ENCODE measurements around the gene PAK2. TPM values are rescaled to one million over a fixed set of nuclear protein-coding genes. Genes with fewer than 3 reads are reported as not detected.

The PAK2 gene
- total RNA-seq, 1 experiment from 2014 or later, result 70.4 TPM

DNA sequence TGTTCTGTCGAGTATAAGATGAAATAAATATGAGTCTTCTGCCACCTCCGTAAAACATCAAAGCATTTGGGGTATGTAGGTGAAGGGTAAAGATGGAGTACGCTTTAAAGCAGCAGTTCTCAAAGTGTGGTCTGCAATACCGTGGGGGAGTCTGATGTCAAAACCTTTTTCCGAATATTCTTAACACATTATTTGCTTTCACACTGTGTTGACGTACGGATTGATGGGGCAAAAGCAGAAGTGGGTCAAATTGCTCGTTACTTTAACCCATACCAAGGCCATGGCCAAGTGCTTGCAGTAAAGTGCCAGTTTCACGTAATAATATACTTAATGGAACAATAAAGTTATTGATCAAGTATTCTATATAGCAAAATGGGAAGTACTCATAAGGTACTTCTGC lies 36.3 kb downstream of the PAK2 start:
- intact Hi-C loops (cut with micrococcal nuclease; ENCODE audit: unreplicated experiment), result no loop called here
- Mint-ChIP-seq H3K4me1 (ENCODE audit: low read depth, unreplicated experiment) (peaks cover 10% of the 10 kb centered on the region), H3K4me3 (ENCODE audit: low read depth, unreplicated experiment) (no peak overlapping the region), H3K27ac (ENCODE audit: unreplicated experiment) (no peak overlapping the region), H3K9me3 (ENCODE audit: low read depth, unreplicated experiment) (peaks cover 3% of the 10 kb centered on the region), H3K36me3 (ENCODE audit: insufficient read depth, unreplicated experiment) (no peaks in the 10 kb centered on the region), H3K27me3 (ENCODE audit: unreplicated experiment) (no peaks in the 10 kb centered on the region)
- no TSS peak for BruUV-seq (replicated peaks)
- TF ChIP-seq, protein P1, sequence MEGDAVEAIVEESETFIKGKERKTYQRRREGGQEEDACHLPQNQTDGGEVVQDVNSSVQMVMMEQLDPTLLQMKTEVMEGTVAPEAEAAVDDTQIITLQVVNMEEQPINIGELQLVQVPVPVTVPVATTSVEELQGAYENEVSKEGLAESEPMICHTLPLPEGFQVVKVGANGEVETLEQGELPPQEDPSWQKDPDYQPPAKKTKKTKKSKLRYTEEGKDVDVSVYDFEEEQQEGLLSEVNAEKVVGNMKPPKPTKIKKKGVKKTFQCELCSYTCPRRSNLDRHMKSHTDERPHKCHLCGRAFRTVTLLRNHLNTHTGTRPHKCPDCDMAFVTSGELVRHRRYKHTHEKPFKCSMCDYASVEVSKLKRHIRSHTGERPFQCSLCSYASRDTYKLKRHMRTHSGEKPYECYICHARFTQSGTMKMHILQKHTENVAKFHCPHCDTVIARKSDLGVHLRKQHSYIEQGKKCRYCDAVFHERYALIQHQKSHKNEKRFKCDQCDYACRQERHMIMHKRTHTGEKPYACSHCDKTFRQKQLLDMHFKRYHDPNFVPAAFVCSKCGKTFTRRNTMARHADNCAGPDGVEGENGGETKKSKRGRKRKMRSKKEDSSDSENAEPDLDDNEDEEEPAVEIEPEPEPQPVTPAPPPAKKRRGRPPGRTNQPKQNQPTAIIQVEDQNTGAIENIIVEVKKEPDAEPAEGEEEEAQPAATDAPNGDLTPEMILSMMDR (IDR thresholded peaks at IDR 0.05; ENCODE audit: unreplicated experiment), result no peak
- CTCF ChIA-PET, result no interaction called here
- DNase-seq, result no peak

DNA sequence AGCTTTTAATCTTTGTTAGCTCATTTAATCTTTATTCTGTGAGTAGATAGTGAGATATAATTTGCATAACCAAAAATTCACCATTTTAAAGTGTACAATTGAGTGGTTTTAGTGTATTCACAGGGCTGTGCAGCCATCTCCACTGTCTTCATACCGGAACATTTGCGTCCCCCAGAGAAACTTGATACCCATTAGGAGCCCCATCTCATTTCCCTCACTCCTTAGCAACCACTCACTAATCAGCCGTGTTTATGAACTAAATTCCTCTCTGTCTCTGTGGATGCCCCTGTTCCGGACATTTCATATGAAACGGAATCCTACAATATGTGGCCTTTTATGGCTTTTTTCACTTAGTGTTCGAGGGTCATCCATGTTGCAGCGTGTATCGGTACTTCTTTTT lies 38.2 kb downstream of the PAK2 start:
- CTCF ChIA-PET, result interaction anchor here (0.6 kb wide), 1 partner anchor 15 kb away, joined by 3 read pairs; no protein-coding TSS in a partner anchor
- Mint-ChIP-seq H3K27me3 (ENCODE audit: unreplicated experiment) (no peaks in the 10 kb centered on the region), H3K4me1 (ENCODE audit: low read depth, unreplicated experiment) (peaks cover 10% of the 10 kb centered on the region), H3K27ac (ENCODE audit: unreplicated experiment) (no peak overlapping the region), H3K36me3 (ENCODE audit: insufficient read depth, unreplicated experiment) (no peaks in the 10 kb centered on the region), H3K9me3 (ENCODE audit: low read depth, unreplicated experiment) (peaks cover 3% of the 10 kb centered on the region), H3K4me3 (ENCODE audit: low read depth, unreplicated experiment) (no peak overlapping the region)
- intact Hi-C loops (cut with micrococcal nuclease; ENCODE audit: unreplicated experiment), result no loop called here
- no TSS peak for BruUV-seq (replicated peaks)
- TF ChIP-seq, protein P1 (IDR thresholded peaks at IDR 0.05; ENCODE audit: unreplicated experiment), result no peak
- DNase-seq, result no peak

DNA sequence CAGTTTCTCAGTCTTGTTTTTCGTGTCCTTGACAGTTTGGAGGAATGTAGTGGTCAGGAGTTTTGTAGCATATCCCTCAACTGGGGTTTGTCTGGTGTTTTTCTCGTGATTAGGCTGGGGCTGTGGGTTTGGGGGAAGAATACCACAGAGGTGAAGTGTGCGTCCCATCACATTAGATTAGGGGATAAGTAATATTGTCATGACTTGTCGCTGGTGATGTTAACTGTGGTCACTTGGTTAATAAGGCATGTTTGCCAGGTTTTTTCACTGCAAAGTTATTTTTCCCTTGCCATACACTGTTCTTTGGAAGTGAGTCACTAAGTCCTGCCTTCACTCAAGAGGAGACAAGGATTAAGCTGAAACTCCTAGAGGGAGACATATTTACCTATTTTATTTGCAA lies 39.1 kb downstream of the PAK2 start:
- no TSS peak for BruUV-seq (replicated peaks)
- Mint-ChIP-seq H3K4me3 (ENCODE audit: low read depth, unreplicated experiment) (no peak overlapping the region), H3K4me1 (ENCODE audit: low read depth, unreplicated experiment) (peaks cover 10% of the 10 kb centered on the region), H3K27me3 (ENCODE audit: unreplicated experiment) (no peaks in the 10 kb centered on the region), H3K9me3 (ENCODE audit: low read depth, unreplicated experiment) (peaks cover 3% of the 10 kb centered on the region), H3K36me3 (ENCODE audit: insufficient read depth, unreplicated experiment) (no peaks in the 10 kb centered on the region), H3K27ac (ENCODE audit: unreplicated experiment) (no peak overlapping the region)
- TF ChIP-seq, protein P1 (IDR thresholded peaks at IDR 0.05; ENCODE audit: unreplicated experiment), result no peak
- CTCF ChIA-PET, result no interaction called here
- no peak for DNase-seq
- intact Hi-C loops (cut with micrococcal nuclease; ENCODE audit: unreplicated experiment), result no loop called here

GRCh38 chr3:196782511-196782910 lies 42.9 kb downstream of the PAK2 start:
- BruUV-seq (replicated peaks), result no TSS peak
- Mint-ChIP-seq H3K27me3 (ENCODE audit: unreplicated experiment) (no peaks in the 10 kb centered on the region), H3K27ac (ENCODE audit: unreplicated experiment) (no peak overlapping the region), H3K9me3 (ENCODE audit: low read depth, unreplicated experiment) (peaks cover 3% of the 10 kb centered on the region), H3K4me1 (ENCODE audit: low read depth, unreplicated experiment) (no peaks in the 10 kb centered on the region), H3K4me3 (ENCODE audit: low read depth, unreplicated experiment) (no peak overlapping the region), H3K36me3 (ENCODE audit: insufficient read depth, unreplicated experiment) (peaks cover 15% of the 10 kb centered on the region)
- CTCF ChIA-PET, result no interaction called here
- TF ChIP-seq, protein P1 (IDR thresholded peaks at IDR 0.05; ENCODE audit: unreplicated experiment), result no peak
- intact Hi-C loops (cut with micrococcal nuclease; ENCODE audit: unreplicated experiment), result no loop called here
- DNase-seq, result no peak

All from Calu3 (cell line).